Activated CD8-positive, alpha-beta T cell treated with anti-CD3 and anti-CD28 coated beads, Interleukin-2, amount 10 ng/mL, durations not matched to agents 7 days and 5 days (primary cell): ENCODE measurements around the gene PARD3B. TPM values are rescaled to one million over a fixed set of nuclear protein-coding genes. Genes with fewer than 3 reads are reported as not detected.

Source experiments
- ATAC-seq: fragments of 150-1000 bp; cut with Tn5 transposase; one replicate; pipeline ENCODE4 v1.10.0; 2021; ENCODE audit warnings: moderate library complexity
- CTCF ChIA-PET: fragments of 350-600 bp; sonication (Branson Sonifier 250); formaldehyde crosslinking; loops from one replicate; lab custom pipeline; 2021; ENCODE audit warnings: antibody characterized with exemption; lab: Charles Lee
- POLR2A ChIA-PET: fragments of 350-600 bp; sonication (Branson Sonifier 250); formaldehyde crosslinking; loops from one replicate; lab custom pipeline; 2021; ENCODE audit warnings: antibody characterized with exemption; lab: Charles Lee
- DNase-seq: peaks from one replicate; pipeline ENCODE4 v3.0.0-alpha.2; 2020
- H3K27ac Mint-ChIP-seq: one replicate; pipeline ENCODE4 v1.8.0; 2021; ENCODE audit warnings: mild to moderate bottlenecking, mixed read lengths
- H3K27me3 Mint-ChIP-seq: one replicate; pipeline ENCODE4 v1.8.0; 2021; ENCODE audit warnings: low read depth, mixed read lengths
- H3K36me3 Mint-ChIP-seq: one replicate; pipeline ENCODE4 v1.8.0; 2021; ENCODE audit warnings: low read depth, mixed read lengths
- H3K4me1 Mint-ChIP-seq: one replicate; pipeline ENCODE4 v1.8.0; 2021; ENCODE audit warnings: low read depth, mixed read lengths
- H3K4me3 Mint-ChIP-seq: one replicate; pipeline ENCODE4 v1.8.0; 2021; ENCODE audit warnings: mild to moderate bottlenecking, mixed read lengths
- H3K9me3 Mint-ChIP-seq: one replicate; pipeline ENCODE4 v1.8.0; 2022; ENCODE audit warnings: mixed read lengths; ENCODE audit not compliant: insufficient read depth
- total RNA-seq, 2 experiments: library from RNA; stranded (reverse); gene quantifications; one replicate each; pipeline ENCODE4 v1.2.3, GENCODE V29; 2021

Gene PARD3B
- total RNA-seq, 2 experiments from 2014 or later, result 0.76 to 1.0 TPM

- ATAC-seq (no peak), DNase-seq (no peak)
- H3K4me3 Mint-ChIP-seq, result no peak overlapping the region
- no peaks in the 10 kb centered on the region for H3K36me3 Mint-ChIP-seq
- H3K27me3 Mint-ChIP-seq, result peaks cover 2% of the 10 kb centered on the region
- CTCF ChIA-PET, result no interaction called here
- no peaks in the 10 kb centered on the region for H3K4me1 Mint-ChIP-seq
- POLR2A ChIA-PET, result no interaction called here
- H3K9me3 Mint-ChIP-seq, result no peaks in the 10 kb centered on the region
- H3K27ac Mint-ChIP-seq, result no peak overlapping the region
Measured at GRCh38 chr2:205361272-205361671, 816.0 kb downstream of the PARD3B start.

GRCh38 chr2:205361970-205362369 lies 816.7 kb downstream of the PARD3B start:
- ATAC-seq (no peak), DNase-seq (no peak)
- Mint-ChIP-seq H3K4me1 (no peaks in the 10 kb centered on the region), H3K27me3 (peaks cover 2% of the 10 kb centered on the region), H3K27ac (no peak overlapping the region), H3K36me3 (no peaks in the 10 kb centered on the region), H3K9me3 (no peaks in the 10 kb centered on the region), H3K4me3 (no peak overlapping the region)
- POLR2A ChIA-PET, result no interaction called here
- CTCF ChIA-PET, result no interaction called here

GRCh38 chr2:205364261-205364660 lies 819.0 kb downstream of the PARD3B start:
- no peak for ATAC-seq
- Mint-ChIP-seq H3K36me3 (no peaks in the 10 kb centered on the region), H3K27ac (no peak overlapping the region), H3K9me3 (no peaks in the 10 kb centered on the region), H3K27me3 (peaks cover 2% of the 10 kb centered on the region), H3K4me1 (no peaks in the 10 kb centered on the region), H3K4me3 (no peak overlapping the region)
- CTCF ChIA-PET, result no interaction called here
- no peak for DNase-seq
- POLR2A ChIA-PET, result interaction anchor here (1.0 kb wide), 1 partner anchor 38 kb away, joined by 3 read pairs; no protein-coding TSS in a partner anchor

GRCh38 chr2:205366336-205367060 lies 821.2 kb downstream of the PARD3B start:
- ChIA-PET POLR2A (no interaction called here), CTCF (no interaction called here)
- Mint-ChIP-seq H3K27ac (no peak overlapping the region), H3K36me3 (no peaks in the 10 kb centered on the region), H3K4me1 (no peaks in the 10 kb centered on the region), H3K27me3 (peaks cover 2% of the 10 kb centered on the region), H3K4me3 (no peak overlapping the region), H3K9me3 (no peaks in the 10 kb centered on the region)
- DNase-seq, result no peak
- no peak for ATAC-seq

- peaks cover 2% of the 10 kb centered on the region for H3K4me1 Mint-ChIP-seq
- H3K9me3 Mint-ChIP-seq, result no peaks in the 10 kb centered on the region
- no peak overlapping the region for H3K4me3 Mint-ChIP-seq
- ATAC-seq (no peak), DNase-seq (no peak)
- no peaks in the 10 kb centered on the region for H3K36me3 Mint-ChIP-seq
- H3K27me3 Mint-ChIP-seq, result peaks cover 1% of the 10 kb centered on the region
- ChIA-PET POLR2A (no interaction called here), CTCF (no interaction called here)
- H3K27ac Mint-ChIP-seq, result no peak overlapping the region
Measured at GRCh38 chr2:205367331-205367935, 822.2 kb downstream of the PARD3B start.

- ATAC-seq, result no peak
- ChIA-PET POLR2A (no interaction called here), CTCF (no interaction called here)
- Mint-ChIP-seq H3K27me3 (peaks cover 2% of the 10 kb centered on the region), H3K4me1 (peaks cover 2% of the 10 kb centered on the region), H3K36me3 (no peaks in the 10 kb centered on the region), H3K27ac (no peak overlapping the region), H3K4me3 (no peak overlapping the region), H3K9me3 (no peaks in the 10 kb centered on the region)
- no peak for DNase-seq
Measured at GRCh38 chr2:205369813-205370212, 824.5 kb downstream of the PARD3B start.

GRCh38 chr2:205370726-205371125 lies 825.5 kb downstream of the PARD3B start:
- ChIA-PET POLR2A (no interaction called here), CTCF (no interaction called here)
- H3K27ac Mint-ChIP-seq, result no peak overlapping the region
- no peaks in the 10 kb centered on the region for H3K9me3 Mint-ChIP-seq
- H3K36me3 Mint-ChIP-seq, result no peaks in the 10 kb centered on the region
- H3K27me3 Mint-ChIP-seq, result peaks cover 2% of the 10 kb centered on the region
- no peak overlapping the region for H3K4me3 Mint-ChIP-seq
- no peak for ATAC-seq
- H3K4me1 Mint-ChIP-seq, result peaks cover 2% of the 10 kb centered on the region
- DNase-seq, result no peak

- ATAC-seq, result no peak
- H3K9me3 Mint-ChIP-seq, result no peaks in the 10 kb centered on the region
- H3K4me1 Mint-ChIP-seq, result peaks cover 2% of the 10 kb centered on the region
- no peak for DNase-seq
- H3K4me3 Mint-ChIP-seq, result no peak overlapping the region
- POLR2A ChIA-PET, result no interaction called here
- peaks cover 2% of the 10 kb centered on the region for H3K27me3 Mint-ChIP-seq
- CTCF ChIA-PET, result no interaction called here
- H3K27ac Mint-ChIP-seq, result no peak overlapping the region
- no peaks in the 10 kb centered on the region for H3K36me3 Mint-ChIP-seq
Measured at GRCh38 chr2:205372141-205372540, 826.9 kb downstream of the PARD3B start.

GRCh38 chr2:205375461-205376448 lies 830.5 kb downstream of the PARD3B start:
- CTCF ChIA-PET, result no interaction called here
- peaks cover 2% of the 10 kb centered on the region for H3K4me1 Mint-ChIP-seq
- no peak overlapping the region for H3K4me3 Mint-ChIP-seq
- no peaks in the 10 kb centered on the region for H3K36me3 Mint-ChIP-seq
- DNase-seq, result no peak
- no peaks in the 10 kb centered on the region for H3K9me3 Mint-ChIP-seq
- no peak overlapping the region for H3K27ac Mint-ChIP-seq
- ATAC-seq, result no peak
- POLR2A ChIA-PET, result interaction anchor here (1.4 kb wide), 1 partner anchor 16 kb away, joined by 4 read pairs; no protein-coding TSS in a partner anchor
- H3K27me3 Mint-ChIP-seq, result peaks cover 2% of the 10 kb centered on the region

GRCh38 chr2:205377324-205377723 lies 832.0 kb downstream of the PARD3B start:
- POLR2A ChIA-PET, result interaction anchor here (1.4 kb wide), 1 partner anchor 18 kb away, joined by 4 read pairs; no protein-coding TSS in a partner anchor
- Mint-ChIP-seq H3K9me3 (no peaks in the 10 kb centered on the region), H3K27ac (no peak overlapping the region), H3K36me3 (no peaks in the 10 kb centered on the region), H3K27me3 (peaks cover 6% of the 10 kb centered on the region), H3K4me3 (no peak overlapping the region), H3K4me1 (no peaks in the 10 kb centered on the region)
- CTCF ChIA-PET, result no interaction called here
- ATAC-seq (no peak), DNase-seq (no peak)

GRCh38 chr2:205383601-205384000 lies 838.3 kb downstream of the PARD3B start:
- Mint-ChIP-seq H3K27me3 (peaks cover 8% of the 10 kb centered on the region), H3K4me1 (no peaks in the 10 kb centered on the region), H3K27ac (no peak overlapping the region), H3K4me3 (no peak overlapping the region), H3K9me3 (no peaks in the 10 kb centered on the region), H3K36me3 (no peaks in the 10 kb centered on the region)
- ChIA-PET CTCF (no interaction called here), POLR2A (no interaction called here)
- ATAC-seq (no peak), DNase-seq (no peak)
